ENCODE results near the gene NFIX.
A peak's percentile ranks its signal among the peaks of the same experiment; 100 is the strongest.

NFIX gene

GRCh38 chr19:13095934-13096927 lies 101.0 kb downstream of the NFIX start:
- no peak for DNase-seq

- DNase-seq = no peak
Measured at GRCh38 chr19:13097033-13097462, 101.8 kb downstream of the NFIX start.

GRCh38 chr19:13097463-13098258 lies 102.4 kb downstream of the NFIX start:
- DNase-seq = no peak

GRCh38 chr19:13098277-13099072 lies 103.2 kb downstream of the NFIX start:
- DNase-seq = no peak

GRCh38 chr19:13099073-13099999 lies 104.1 kb downstream of the NFIX start:
- peak; percentile 59 for DNase-seq

- peak; percentile 33 for DNase-seq
Measured at GRCh38 chr19:13100031-13100588, 104.8 kb downstream of the NFIX start.

GRCh38 chr19:13100841-13101589 lies 105.7 kb downstream of the NFIX start:
- no peak for DNase-seq

GRCh38 chr19:13101590-13102415 lies 106.5 kb downstream of the NFIX start:
- no peak for DNase-seq

GRCh38 chr19:13102416-13102665 lies 107.1 kb downstream of the NFIX start:
- DNase-seq = no peak

GRCh38 chr19:13102666-13103580 lies 107.6 kb downstream of the NFIX start, which contains the start of gene LYL1:
LYL1 (minus strand) TSS chr19:13102858; CDS start chr19:13101171, 1,687 bp downstream.
- DNase-seq = no peak

GRCh38 chr19:13103581-13104359 lies 108.5 kb downstream of the NFIX start:
- DNase-seq = no peak

GRCh38 chr19:13104360-13104847 lies 109.1 kb downstream of the NFIX start:
- no peak for DNase-seq

- no peak for DNase-seq
Measured at GRCh38 chr19:13104848-13105711, 109.8 kb downstream of the NFIX start.

GRCh38 chr19:13109361-13110098 lies 114.3 kb downstream of the NFIX start:
- DNase-seq = no peak

GRCh38 chr19:13110099-13110610 lies 114.9 kb downstream of the NFIX start:
- DNase-seq = no peak

- no peak for DNase-seq
Measured at GRCh38 chr19:13112555-13112954, 117.3 kb downstream of the NFIX start.
